Muscle layer of colon (tissue), 2 donors: Measurements from ENCODE around the gene EFHC1.

Experiments
- H3K27ac ChIP-seq: one replicate; pipeline ENCODE4 v1.7.0; 2013; ENCODE audit warnings: low read depth, mild to moderate bottlenecking, low read length, moderate library complexity
- H3K27me3 ChIP-seq, 2 donors: one replicate each; pipeline ENCODE4 v1.7.0; 2013; ENCODE audit warnings: low read length in 2 of 2, mild to moderate bottlenecking in 2 of 2; ENCODE audit not compliant: insufficient read depth in 2 of 2, control insufficient read depth in 1 of 2
- H3K36me3 ChIP-seq: one replicate; pipeline ENCODE4 v1.7.0; 2013; ENCODE audit warnings: mild to moderate bottlenecking, low read length; ENCODE audit not compliant: insufficient read depth
- H3K4me1 ChIP-seq: one replicate; pipeline ENCODE4 v1.7.0; 2013; ENCODE audit warnings: mild to moderate bottlenecking, low read length; ENCODE audit not compliant: insufficient read depth
- H3K4me3 ChIP-seq, 2 donors: one replicate each; pipeline ENCODE4 v1.7.0; 2013; ENCODE audit warnings: low read length in 2 of 2, low read depth in 1 of 2, mild to moderate bottlenecking in 1 of 2, moderate library complexity in 1 of 2
- H3K9ac ChIP-seq: one replicate; pipeline ENCODE4 v1.7.0; 2013; ENCODE audit warnings: low read length
- H3K9me3 ChIP-seq: one replicate; pipeline ENCODE4 v1.7.0; 2013; ENCODE audit warnings: mild to moderate bottlenecking, low read length
- donor health status: abdominal sarcoma.
- donor health status: Adenocarcinoma of cecum.

Gene EFHC1

GRCh38 chr6:52570291-52570700, 150.2 kb downstream of the EFHC1 start:
- no peak overlapping the region for H3K9ac ChIP-seq
- no peaks in the 10 kb centered on the region for H3K9me3 ChIP-seq
- peaks cover 65% of the 10 kb centered on the region for H3K4me1 ChIP-seq
- H3K27me3 ChIP-seq = no peaks in the 10 kb centered on the region
- no peak overlapping the region for H3K27ac ChIP-seq
- H3K4me3 ChIP-seq = no peak overlapping the region
- no peaks in the 10 kb centered on the region for H3K36me3 ChIP-seq

GRCh38 chr6:52571099-52571755, 151.1 kb downstream of the EFHC1 start:
- no peaks in the 10 kb centered on the region for H3K9me3 ChIP-seq
- peaks cover 75% of the 10 kb centered on the region for H3K4me1 ChIP-seq
- H3K9ac ChIP-seq = no peak overlapping the region
- no peak overlapping the region for H3K27ac ChIP-seq
- no peaks in the 10 kb centered on the region for H3K36me3 ChIP-seq
- H3K4me3 ChIP-seq = no peak overlapping the region
- no peaks in the 10 kb centered on the region for H3K27me3 ChIP-seq

- no peak overlapping the region for H3K4me3 ChIP-seq
- no peak overlapping the region for H3K9ac ChIP-seq
- H3K9me3 ChIP-seq = no peaks in the 10 kb centered on the region
- H3K4me1 ChIP-seq = peaks cover 66% of the 10 kb centered on the region
- no peaks in the 10 kb centered on the region for H3K36me3 ChIP-seq
- no peaks in the 10 kb centered on the region for H3K27me3 ChIP-seq
- H3K27ac ChIP-seq = no peak overlapping the region
These were observed 152.4 kb downstream of the EFHC1 start for GRCh38 chr6:52572536-52572935.

GRCh38 chr6:52573295-52573694, 153.2 kb downstream of the EFHC1 start:
- Histone ChIP-seq H3K9me3 (no peaks in the 10 kb centered on the region), H3K9ac (no peak overlapping the region), H3K36me3 (no peaks in the 10 kb centered on the region), H3K27me3 (no peaks in the 10 kb centered on the region), H3K27ac (peak overlapping the region; percentile 4), H3K4me3 (peak overlapping the region in 1 of 2 donors; percentile 22), H3K4me1 (peaks cover 66% of the 10 kb centered on the region)
